SH-SY5Y (cell line): Measurements from ENCODE around the gene CAB39.

Experiments
- GATA2 ChIP-seq: IDR thresholded peaks from 2 replicates; pipeline ENCODE4 v1.6.1; 2011; ENCODE audit warnings: mild to moderate bottlenecking, low read depth, low read length
- GATA3 ChIP-seq: IDR thresholded peaks from 2 replicates; pipeline ENCODE4 v1.6.1; 2011; ENCODE audit warnings: low read depth, mild to moderate bottlenecking, low read length, moderate library complexity

The CAB39 gene

DNA sequence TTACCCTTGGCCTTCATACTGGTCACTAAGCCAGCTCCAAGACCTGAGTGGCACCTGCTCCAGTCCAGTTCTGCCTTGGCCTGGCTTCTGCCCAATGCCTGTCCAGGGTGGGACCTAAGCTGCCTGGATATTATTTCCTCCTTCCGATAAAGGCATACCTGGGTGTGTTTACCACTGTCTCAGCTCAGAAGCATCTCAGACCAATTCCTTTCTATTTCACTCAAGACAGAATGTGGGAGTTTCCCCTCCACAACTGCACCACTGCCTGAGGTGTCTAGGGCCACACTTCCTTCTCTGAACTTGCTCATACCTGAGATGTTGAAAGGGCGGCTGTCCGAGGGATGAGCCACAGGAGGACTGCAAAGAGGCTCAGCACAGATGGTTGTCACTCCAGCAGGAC is 18.4 kb upstream of the CAB39 start:
- no peak for TF ChIP-seq GATA3
- TF ChIP-seq GATA2 = no peak

- no peak for TF ChIP-seq GATA3
- TF ChIP-seq GATA2 = no peak
Observed at GRCh38 chr2:230695551-230695950, 17.1 kb upstream of the CAB39 start.

DNA sequence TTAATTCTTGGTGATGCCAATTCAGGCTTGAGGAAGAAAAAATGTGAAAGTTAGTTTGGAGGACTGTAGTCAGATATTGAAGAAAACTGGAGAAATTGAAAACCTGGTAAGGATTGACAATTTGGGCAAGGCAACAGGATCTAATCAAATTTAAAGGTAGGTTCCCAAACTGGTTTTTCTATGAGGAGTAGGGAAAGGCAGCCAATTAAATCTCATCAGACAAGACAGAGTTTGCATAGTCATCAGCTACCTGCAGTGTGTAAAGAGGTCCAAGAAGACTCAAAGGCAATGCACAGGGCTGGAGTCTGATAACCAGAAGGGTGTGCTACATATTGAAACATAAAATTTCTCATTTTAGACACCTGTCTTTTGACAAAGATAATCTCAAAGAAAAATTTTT is 16.0 kb upstream of the CAB39 start:
- TF ChIP-seq GATA3 = no peak
- no peak for TF ChIP-seq GATA2

- TF ChIP-seq GATA3 (no peak), GATA2 (no peak)
Observed at GRCh38 chr2:230697676-230698075, 15.0 kb upstream of the CAB39 start.

GRCh38 chr2:230700447-230700846 is 12.2 kb upstream of the CAB39 start:
- TF ChIP-seq GATA2 = no peak
- TF ChIP-seq GATA3 = no peak

DNA sequence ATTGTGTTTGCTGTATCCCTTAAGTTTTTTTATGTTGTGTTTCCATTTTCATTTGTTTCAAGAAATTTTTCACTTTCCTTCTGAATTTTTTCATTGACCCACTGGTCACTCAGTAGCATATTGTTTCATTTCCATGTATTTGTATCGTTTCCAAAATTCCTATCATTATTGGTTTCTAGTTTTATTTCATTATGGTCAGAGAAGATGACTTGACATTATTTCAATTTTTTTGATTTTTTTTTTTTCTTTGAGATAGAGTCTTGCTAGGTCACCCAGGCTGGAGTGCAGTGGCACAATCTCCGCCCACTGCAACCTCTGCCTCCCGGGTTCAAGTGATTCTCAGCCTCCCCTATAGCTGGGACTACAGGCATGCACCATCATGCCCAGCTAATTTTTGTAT is 11.3 kb upstream of the CAB39 start:
- TF ChIP-seq GATA2 (no peak), GATA3 (no peak)

GRCh38 chr2:230703514-230703913 is 9.1 kb upstream of the CAB39 start:
- TF ChIP-seq GATA2 (no peak), GATA3 (no peak)

DNA sequence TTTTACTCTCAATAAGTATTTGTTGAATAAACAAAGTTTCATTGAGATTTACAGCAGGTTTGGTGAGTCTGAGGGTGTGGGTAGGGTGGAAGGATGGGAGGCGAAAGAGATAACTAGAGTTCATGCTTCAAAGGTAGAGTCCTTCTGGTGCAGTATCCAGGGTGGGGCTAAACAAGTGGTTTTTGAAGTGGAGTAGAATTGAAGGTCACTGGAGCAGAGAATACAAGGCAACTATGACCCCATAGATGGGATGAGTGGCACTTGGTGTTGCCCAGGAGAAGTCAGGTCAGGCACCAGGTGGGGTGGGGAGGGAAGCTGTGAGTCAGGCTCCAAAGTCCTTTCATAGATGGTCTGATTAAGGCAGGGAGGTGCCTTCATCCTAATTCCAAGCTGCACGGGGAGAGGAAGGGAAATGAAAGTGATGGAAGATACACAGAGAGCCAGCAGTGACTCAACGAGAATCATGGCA is 6.6 kb upstream of the CAB39 start:
- TF ChIP-seq GATA2 = no peak
- no peak for TF ChIP-seq GATA3

- TF ChIP-seq GATA2 (no peak), GATA3 (no peak)
Observed at GRCh38 chr2:230706966-230707365, 5.7 kb upstream of the CAB39 start.

GRCh38 chr2:230708204-230708603 is 4.4 kb upstream of the CAB39 start:
- TF ChIP-seq GATA2 = no peak
- no peak for TF ChIP-seq GATA3

DNA sequence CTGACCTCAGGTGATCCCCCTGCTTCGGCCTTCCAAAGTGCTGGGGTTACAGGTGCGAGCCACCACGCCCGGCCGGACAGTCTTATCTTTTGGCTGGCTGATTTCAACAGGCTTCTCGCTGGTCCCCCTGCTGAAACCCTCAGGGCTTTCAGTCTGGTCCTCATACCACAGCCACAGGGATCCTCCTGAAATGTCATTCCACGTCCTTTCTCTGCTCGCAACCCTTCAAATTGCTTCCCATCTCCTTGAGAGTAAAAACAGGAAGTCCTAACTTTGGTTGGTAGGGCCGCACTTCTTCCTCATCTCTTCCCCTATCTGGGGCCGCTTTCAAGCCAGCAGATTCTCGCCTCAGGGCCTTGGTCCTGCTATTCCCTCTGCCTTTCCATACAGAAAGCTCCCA is 1.4 kb upstream of the CAB39 start:
- TF ChIP-seq GATA2 (no peak), GATA3 (no peak)

GRCh38 chr2:230713331-230714135 is 891 bp downstream of the CAB39 start:
- no peak for TF ChIP-seq GATA3
- no peak for TF ChIP-seq GATA2

- TF ChIP-seq GATA3 = no peak
- TF ChIP-seq GATA2 = no peak
Observed at GRCh38 chr2:230714136-230714480, 1.5 kb downstream of the CAB39 start.

DNA sequence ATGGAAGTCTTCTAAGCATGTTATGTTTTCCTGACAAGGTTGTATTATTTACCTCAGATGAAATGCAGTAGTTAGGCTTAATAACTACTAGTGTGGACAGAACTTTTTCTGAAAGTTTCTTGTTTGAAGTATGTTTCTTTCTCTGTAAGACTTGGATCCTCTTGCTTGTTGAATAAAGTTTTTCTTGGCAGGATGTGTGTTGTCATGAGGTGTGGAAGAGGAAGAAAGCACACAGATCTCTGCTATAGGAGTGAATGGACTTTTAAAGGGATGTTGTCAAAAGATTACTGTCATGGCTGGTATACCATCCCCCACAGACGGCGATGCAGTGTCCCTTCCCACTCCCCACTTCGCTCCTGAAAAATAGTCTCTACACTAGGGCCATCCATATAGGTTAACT is 2.6 kb downstream of the CAB39 start:
- TF ChIP-seq GATA2 (no peak), GATA3 (no peak)

GRCh38 chr2:230716588-230716987 is 3.9 kb downstream of the CAB39 start:
- TF ChIP-seq GATA2 = no peak
- no peak for TF ChIP-seq GATA3
